Measurements from ENCODE around the gene OTOR.

OTOR gene

GRCh38 chr20:16760431-16761304 is 12.5 kb downstream of the OTOR start:
- no peak overlapping the region for H3K4me3 Mint-ChIP-seq
- H3K36me3 Mint-ChIP-seq (ENCODE audit: low read depth): no peaks in the 10 kb centered on the region
- peaks cover 6% of the 10 kb centered on the region for H3K4me1 Mint-ChIP-seq (ENCODE audit: low read depth)
- H3K9me3 Mint-ChIP-seq: no peaks in the 10 kb centered on the region
- H3K27me3 Mint-ChIP-seq: no peaks in the 10 kb centered on the region
- no peak overlapping the region for H3K27ac Mint-ChIP-seq
- intact Hi-C loops (cut with micrococcal nuclease): loop anchor here (2.0 kb wide), 2 partner anchors 242 to 1052 kb away; no protein-coding TSS in a partner anchor

DNA sequence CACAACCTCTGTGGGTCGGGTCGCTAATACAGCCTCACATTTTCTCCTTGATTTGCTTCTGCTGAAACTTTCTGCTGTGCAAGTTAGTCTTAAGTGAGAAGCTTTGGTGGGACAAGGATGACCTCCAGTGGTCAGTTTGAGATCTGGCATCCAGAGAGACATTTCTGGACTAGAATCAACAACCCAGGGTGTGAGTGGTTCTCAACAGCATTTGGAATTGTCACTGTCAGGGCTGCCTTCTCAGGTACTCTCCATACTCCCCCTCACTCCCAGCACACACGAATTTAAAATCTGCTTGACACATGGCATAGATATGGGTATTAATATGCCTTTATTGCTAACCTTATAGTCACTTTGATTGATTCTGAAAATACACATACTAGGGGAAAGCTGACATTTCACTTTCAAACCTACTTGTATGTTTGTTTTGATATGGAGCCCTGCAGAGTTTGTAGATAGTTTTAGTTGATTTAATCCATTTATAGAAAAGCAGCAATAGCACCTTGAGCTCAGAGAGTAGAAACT is 13.2 kb downstream of the OTOR start:
- H3K27me3 Mint-ChIP-seq: peaks cover 4% of the 10 kb centered on the region
- no peaks in the 10 kb centered on the region for H3K36me3 Mint-ChIP-seq (ENCODE audit: low read depth)
- no peak overlapping the region for H3K4me3 Mint-ChIP-seq
- no peaks in the 10 kb centered on the region for H3K9me3 Mint-ChIP-seq
- peaks cover 6% of the 10 kb centered on the region for H3K4me1 Mint-ChIP-seq (ENCODE audit: low read depth)
- intact Hi-C loops (cut with micrococcal nuclease): loop anchor here (2.0 kb wide), 2 partner anchors 243 to 1053 kb away; no protein-coding TSS in a partner anchor
- no peak overlapping the region for H3K27ac Mint-ChIP-seq

GRCh38 chr20:16764560-16764959 is 16.4 kb downstream of the OTOR start:
- Mint-ChIP-seq H3K27ac (no peak overlapping the region), H3K4me1 (ENCODE audit: low read depth) (peaks cover 6% of the 10 kb centered on the region), H3K36me3 (ENCODE audit: low read depth) (no peaks in the 10 kb centered on the region), H3K9me3 (no peaks in the 10 kb centered on the region), H3K4me3 (no peak overlapping the region), H3K27me3 (peaks cover 4% of the 10 kb centered on the region)
- intact Hi-C loops (cut with micrococcal nuclease): no loop called here

DNA sequence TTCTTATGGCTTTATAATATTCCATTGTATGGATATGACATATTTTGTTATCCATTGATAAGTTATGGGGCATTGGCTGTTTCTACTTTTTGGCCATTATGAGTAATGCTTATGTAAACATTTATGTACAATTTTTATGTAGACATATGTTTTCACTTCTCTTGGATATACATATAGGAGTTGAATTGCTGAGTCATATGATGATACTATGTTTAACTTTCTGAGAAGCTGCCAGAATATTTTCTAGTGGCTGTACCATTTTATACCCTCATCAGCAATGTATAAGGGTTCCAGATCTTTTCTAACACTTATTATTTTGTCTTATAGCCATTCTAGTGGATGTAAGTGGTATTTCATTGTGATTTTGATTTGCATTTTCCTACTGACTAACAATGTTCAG is 23.1 kb downstream of the OTOR start:
- Mint-ChIP-seq H3K9me3 (peaks cover 5% of the 10 kb centered on the region), H3K4me1 (ENCODE audit: low read depth) (no peaks in the 10 kb centered on the region), H3K27me3 (peaks cover 1% of the 10 kb centered on the region), H3K4me3 (no peak overlapping the region), H3K36me3 (ENCODE audit: low read depth) (no peaks in the 10 kb centered on the region), H3K27ac (no peak overlapping the region)
- intact Hi-C loops (cut with micrococcal nuclease): no loop called here

DNA sequence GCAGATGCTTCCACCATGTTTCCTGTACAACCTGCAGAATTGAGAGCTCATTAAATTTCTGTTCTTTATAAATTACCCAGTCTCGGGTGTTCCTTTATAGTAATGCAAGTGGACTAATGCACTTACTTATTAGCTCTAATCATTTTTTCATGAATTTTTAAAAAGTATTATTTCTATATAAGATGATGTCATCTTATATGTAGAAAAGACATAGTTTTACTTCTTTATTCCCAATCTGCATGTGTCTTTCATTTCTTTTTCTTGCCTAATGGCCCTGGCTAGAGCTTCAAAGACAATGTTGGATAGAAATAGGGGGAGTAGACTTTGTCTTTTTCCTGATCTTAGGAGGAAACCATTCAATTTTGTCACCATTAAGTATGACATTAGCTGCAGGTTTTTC is 27.8 kb downstream of the OTOR start:
- Mint-ChIP-seq H3K27ac (no peak overlapping the region), H3K4me1 (ENCODE audit: low read depth) (no peaks in the 10 kb centered on the region), H3K9me3 (peaks cover 5% of the 10 kb centered on the region), H3K4me3 (no peak overlapping the region), H3K27me3 (no peaks in the 10 kb centered on the region), H3K36me3 (ENCODE audit: low read depth) (no peaks in the 10 kb centered on the region)
- intact Hi-C loops (cut with micrococcal nuclease): no loop called here

- no peaks in the 10 kb centered on the region for H3K36me3 Mint-ChIP-seq (ENCODE audit: low read depth)
- H3K4me3 Mint-ChIP-seq: no peak overlapping the region
- H3K9me3 Mint-ChIP-seq: peaks cover 5% of the 10 kb centered on the region
- H3K27me3 Mint-ChIP-seq: no peaks in the 10 kb centered on the region
- intact Hi-C loops (cut with micrococcal nuclease): no loop called here
- no peak overlapping the region for H3K27ac Mint-ChIP-seq
- H3K4me1 Mint-ChIP-seq (ENCODE audit: low read depth): no peaks in the 10 kb centered on the region
These were observed 29.0 kb downstream of the OTOR start for GRCh38 chr20:16777126-16777525.

DNA sequence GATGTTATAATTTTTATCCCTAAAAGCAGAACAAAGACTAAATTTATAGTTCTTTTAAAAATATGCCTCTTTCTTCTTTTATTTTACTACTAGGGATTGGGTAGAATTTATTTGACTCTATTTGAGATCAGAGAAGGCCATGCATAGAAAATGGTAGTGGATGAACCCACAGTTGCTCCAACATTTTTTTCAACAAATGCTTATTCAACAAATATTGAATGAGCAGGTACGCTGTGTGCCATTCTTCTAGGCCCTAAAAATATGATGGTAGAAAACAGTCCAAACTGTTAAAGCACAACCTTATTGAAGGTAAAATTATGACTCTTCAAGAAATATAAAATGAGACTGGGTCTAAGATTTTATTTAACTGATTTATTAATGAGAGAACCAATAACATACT is 30.0 kb downstream of the OTOR start:
- H3K27me3 Mint-ChIP-seq: no peaks in the 10 kb centered on the region
- no peaks in the 10 kb centered on the region for H3K36me3 Mint-ChIP-seq (ENCODE audit: low read depth)
- H3K27ac Mint-ChIP-seq: no peak overlapping the region
- intact Hi-C loops (cut with micrococcal nuclease): no loop called here
- no peaks in the 10 kb centered on the region for H3K4me1 Mint-ChIP-seq (ENCODE audit: low read depth)
- peaks cover 5% of the 10 kb centered on the region for H3K9me3 Mint-ChIP-seq
- no peak overlapping the region for H3K4me3 Mint-ChIP-seq

- no peak overlapping the region for H3K27ac Mint-ChIP-seq
- intact Hi-C loops (cut with micrococcal nuclease): no loop called here
- H3K27me3 Mint-ChIP-seq: peaks cover 6% of the 10 kb centered on the region
- no peaks in the 10 kb centered on the region for H3K4me1 Mint-ChIP-seq (ENCODE audit: low read depth)
- H3K4me3 Mint-ChIP-seq: no peak overlapping the region
- H3K9me3 Mint-ChIP-seq: no peaks in the 10 kb centered on the region
- H3K36me3 Mint-ChIP-seq (ENCODE audit: low read depth): no peaks in the 10 kb centered on the region
These were observed 33.3 kb downstream of the OTOR start for GRCh38 chr20:16781496-16781895.

GRCh38 chr20:16785226-16785625 is 37.1 kb downstream of the OTOR start:
- intact Hi-C loops (cut with micrococcal nuclease): no loop called here
- Mint-ChIP-seq H3K9me3 (no peaks in the 10 kb centered on the region), H3K27me3 (peaks cover 6% of the 10 kb centered on the region), H3K4me1 (ENCODE audit: low read depth) (no peaks in the 10 kb centered on the region), H3K27ac (no peak overlapping the region), H3K4me3 (no peak overlapping the region), H3K36me3 (ENCODE audit: low read depth) (no peaks in the 10 kb centered on the region)

Data from dendritic cell treated with granulocyte-macrophage colony-stimulating factor and Interleukin-4, amounts not matched to agents 40 ng/mL and 50 ng/mL, for 4 days (primary cell).